ENCODE data around the gene DHX30. TPM values are rescaled to one million over a fixed set of nuclear protein-coding genes. Genes with fewer than 3 reads are reported as not detected.
A peak's percentile ranks its signal among the peaks of the same experiment; 100 is the strongest.
"Not testable (repeated sequence)": the region's sequence is repeated elsewhere in the genome, so short reads cannot be mapped to it uniquely, and the experiment has no call there.

Gene DHX30
- polyA plus RNA-seq, 6 donors from 2014 or later: 25.5 to 43.5 (median 28.1) TPM

GRCh38 chr3:47868306-47868705, 65.4 kb downstream of the DHX30 start:
- no peaks in the 10 kb centered on the region for H3K4me1 Mint-ChIP-seq
- H3K27ac Mint-ChIP-seq: no peak overlapping the region
- ATAC-seq (ENCODE audit: low read depth in 2 of 2) (no peak), DNase-seq (no peak)
- H3K9me3 Mint-ChIP-seq: no peaks in the 10 kb centered on the region
- no peak overlapping the region for H3K4me3 Mint-ChIP-seq
- H3K27me3 Mint-ChIP-seq: no peaks in the 10 kb centered on the region
- H3K36me3 Mint-ChIP-seq: peaks cover 30 to 48% of the 10 kb centered on the region in 2 donors

- Mint-ChIP-seq H3K4me1 (no peaks in the 10 kb centered on the region), H3K27me3 (no peaks in the 10 kb centered on the region), H3K9me3 (no peaks in the 10 kb centered on the region), H3K4me3 (no peak overlapping the region), H3K27ac (no peak overlapping the region), H3K36me3 (peaks cover 32 to 51% of the 10 kb centered on the region in 2 donors)
- ATAC-seq (ENCODE audit: low read depth in 2 of 2): no peak
- DNase-seq: no peak
Observed at GRCh38 chr3:47870156-47870555, 67.2 kb downstream of the DHX30 start.

GRCh38 chr3:47870702-47871260, 67.8 kb downstream of the DHX30 start:
- Mint-ChIP-seq H3K27ac (no peak overlapping the region), H3K36me3 (peaks cover 28 to 48% of the 10 kb centered on the region in 2 donors), H3K4me1 (no peaks in the 10 kb centered on the region), H3K4me3 (no peak overlapping the region), H3K27me3 (no peaks in the 10 kb centered on the region), H3K9me3 (no peaks in the 10 kb centered on the region)
- ATAC-seq (ENCODE audit: low read depth in 2 of 2) (no peak), DNase-seq (no peak)

GRCh38 chr3:47871389-47871788, 68.5 kb downstream of the DHX30 start:
- Mint-ChIP-seq H3K27ac (no peak overlapping the region), H3K27me3 (no peaks in the 10 kb centered on the region), H3K9me3 (no peaks in the 10 kb centered on the region), H3K36me3 (peaks cover 24 to 42% of the 10 kb centered on the region in 2 donors), H3K4me1 (no peaks in the 10 kb centered on the region), H3K4me3 (no peak overlapping the region)
- DNase-seq (no peak), ATAC-seq (ENCODE audit: low read depth in 2 of 2) (no peak)

GRCh38 chr3:47872916-47873315, 70.0 kb downstream of the DHX30 start:
- Mint-ChIP-seq H3K4me1 (peaks cover 0 to 2% (median 0%) of the 10 kb centered on the region in 3 donors), H3K4me3 (no peak overlapping the region), H3K27me3 (no peaks in the 10 kb centered on the region), H3K9me3 (no peaks in the 10 kb centered on the region), H3K36me3 (peaks cover 20 to 33% of the 10 kb centered on the region in 2 donors), H3K27ac (peak overlapping the region in 1 of 6 donors; percentile 4)
- DNase-seq (no peak), ATAC-seq (ENCODE audit: low read depth in 2 of 2) (no peak)

GRCh38 chr3:47874438-47874837, 71.5 kb downstream of the DHX30 start:
- ATAC-seq (ENCODE audit: low read depth in 2 of 2) (no peak), DNase-seq (no peak)
- H3K9me3 Mint-ChIP-seq: no peaks in the 10 kb centered on the region
- H3K4me3 Mint-ChIP-seq: no peak overlapping the region
- no peaks in the 10 kb centered on the region for H3K27me3 Mint-ChIP-seq
- peaks cover 0 to 4% (median 0%) of the 10 kb centered on the region in 3 donors for H3K4me1 Mint-ChIP-seq
- peak overlapping the region in 1 of 6 donors; percentile 29 for H3K27ac Mint-ChIP-seq
- H3K36me3 Mint-ChIP-seq: peaks cover 20 to 24% of the 10 kb centered on the region in 2 donors

- H3K36me3 Mint-ChIP-seq: peaks cover 17 to 19% of the 10 kb centered on the region in 2 donors
- H3K27ac Mint-ChIP-seq: peak overlapping the region in 1 of 6 donors; percentile 23
- H3K27me3 Mint-ChIP-seq: no peaks in the 10 kb centered on the region
- no peak overlapping the region for H3K4me3 Mint-ChIP-seq
- peaks cover 0 to 4% (median 0%) of the 10 kb centered on the region in 3 donors for H3K4me1 Mint-ChIP-seq
- DNase-seq (no peak), ATAC-seq (ENCODE audit: low read depth in 2 of 2) (no peak)
- H3K9me3 Mint-ChIP-seq: no peaks in the 10 kb centered on the region
Observed at GRCh38 chr3:47874913-47875312, 72.0 kb downstream of the DHX30 start.

GRCh38 chr3:47877290-47877689, 74.4 kb downstream of the DHX30 start:
- Mint-ChIP-seq H3K36me3 (peaks cover 6 to 8% of the 10 kb centered on the region in 2 donors), H3K9me3 (no peaks in the 10 kb centered on the region), H3K27ac (peak overlapping the region in 2 of 6 donors; percentile 43 to 66), H3K27me3 (no peaks in the 10 kb centered on the region), H3K4me1 (peaks cover 0 to 22% (median 12%) of the 10 kb centered on the region in 3 donors), H3K4me3 (no peak overlapping the region)
- DNase-seq (no peak), ATAC-seq (ENCODE audit: low read depth in 2 of 2) (no peak)

GRCh38 chr3:47877719-47878118, 74.8 kb downstream of the DHX30 start:
- H3K27me3 Mint-ChIP-seq: no peaks in the 10 kb centered on the region
- no peak overlapping the region for H3K4me3 Mint-ChIP-seq
- peaks cover 0 to 26% (median 12%) of the 10 kb centered on the region in 3 donors for H3K4me1 Mint-ChIP-seq
- no peaks in the 10 kb centered on the region for H3K9me3 Mint-ChIP-seq
- ATAC-seq (ENCODE audit: low read depth in 2 of 2): no peak
- DNase-seq: no peak
- peaks cover 6 to 8% of the 10 kb centered on the region in 2 donors for H3K36me3 Mint-ChIP-seq
- peak overlapping the region in 2 of 6 donors; percentile 37 to 43 for H3K27ac Mint-ChIP-seq

- H3K4me3 Mint-ChIP-seq: no peak overlapping the region
- peaks cover 0 to 5% (median 0%) of the 10 kb centered on the region in 7 donors for H3K9me3 Mint-ChIP-seq
- ATAC-seq (ENCODE audit: low read depth in 2 of 2) (no peak), DNase-seq (no peak)
- peak overlapping the region in 1 of 6 donors; percentile 62 for H3K27ac Mint-ChIP-seq
- peaks cover 8 to 39% (median 28%) of the 10 kb centered on the region in 3 donors for H3K4me1 Mint-ChIP-seq
- H3K27me3 Mint-ChIP-seq: no peaks in the 10 kb centered on the region
- peaks cover 10 to 12% of the 10 kb centered on the region in 2 donors for H3K36me3 Mint-ChIP-seq
Observed at GRCh38 chr3:47882338-47882737, 79.4 kb downstream of the DHX30 start.

- H3K4me3 Mint-ChIP-seq: no peak overlapping the region
- peak overlapping the region in 5 of 6 donors; percentile 5 to 87 (median 78) for H3K27ac Mint-ChIP-seq
- peaks cover 8 to 36% (median 28%) of the 10 kb centered on the region in 3 donors for H3K4me1 Mint-ChIP-seq
- ATAC-seq (ENCODE audit: low read depth in 2 of 2) (peak; percentile 58 to 60), DNase-seq (no peak)
- H3K27me3 Mint-ChIP-seq: no peaks in the 10 kb centered on the region
- H3K36me3 Mint-ChIP-seq: peaks cover 10 to 12% of the 10 kb centered on the region in 2 donors
- H3K9me3 Mint-ChIP-seq: peaks cover 0 to 5% (median 0%) of the 10 kb centered on the region in 7 donors
Observed at GRCh38 chr3:47884603-47885002, 81.7 kb downstream of the DHX30 start.

- H3K36me3 Mint-ChIP-seq: peaks cover 10 to 12% of the 10 kb centered on the region in 2 donors
- no peak for DNase-seq
- no peaks in the 10 kb centered on the region for H3K27me3 Mint-ChIP-seq
- peaks cover 8 to 36% (median 28%) of the 10 kb centered on the region in 3 donors for H3K4me1 Mint-ChIP-seq
- peaks cover 0 to 5% (median 0%) of the 10 kb centered on the region in 7 donors for H3K9me3 Mint-ChIP-seq
- H3K27ac Mint-ChIP-seq: peak overlapping the region in 3 of 6 donors; percentile 34 to 87 (median 84)
- H3K4me3 Mint-ChIP-seq: no peak overlapping the region
- no peak for ATAC-seq (ENCODE audit: low read depth in 2 of 2)
Observed at GRCh38 chr3:47885168-47885567, 82.2 kb downstream of the DHX30 start.

GRCh38 chr3:47887991-47888390, 85.1 kb downstream of the DHX30 start:
- not testable (repeated sequence) for H3K9me3 Mint-ChIP-seq; H3K27ac Mint-ChIP-seq; H3K4me3 Mint-ChIP-seq; DNase-seq; H3K27me3 Mint-ChIP-seq; ATAC-seq (ENCODE audit: low read depth in 2 of 2)
- Mint-ChIP-seq H3K4me1 (peaks cover 8 to 16% (median 16%) of the 10 kb centered on the region in 3 donors), H3K36me3 (peaks cover 10 to 22% of the 10 kb centered on the region in 2 donors)

GRCh38 chr3:47888986-47889757, 86.2 kb downstream of the DHX30 start:
- Mint-ChIP-seq H3K27me3 (no peaks in the 10 kb centered on the region), H3K4me1 (peaks cover 8 to 16% (median 10%) of the 10 kb centered on the region in 3 donors), H3K27ac (peak overlapping the region in 1 of 6 donors; percentile 76), H3K9me3 (peaks cover 0 to 5% (median 0%) of the 10 kb centered on the region in 7 donors), H3K4me3 (no peak overlapping the region), H3K36me3 (peaks cover 10 to 27% of the 10 kb centered on the region in 2 donors)
- no peak for ATAC-seq (ENCODE audit: low read depth in 2 of 2)
- no peak for DNase-seq
